Epithelial cell of proximal tubule (primary cell): Measurements from ENCODE around the gene GRK3. TPM values are rescaled to one million over a fixed set of nuclear protein-coding genes. Genes with fewer than 3 reads are reported as not detected.

Experiments
- DNase-seq: peaks from one replicate; pipeline ENCODE4 v3.0.0-alpha.2; 2011; ENCODE audit warnings: low read depth
- H3K4me3 ChIP-seq: 2 replicates; pipeline ENCODE4 v1.5.1; 2011; ENCODE audit warnings: low read depth, mild to moderate bottlenecking, low read length
- CTCF ChIP-seq: conservative IDR thresholded peaks from 2 replicates; pipeline ENCODE4 v1.5.1; 2012; ENCODE audit warnings: low read depth, mild to moderate bottlenecking, low read length
- total RNA-seq: library from RNA; depleted of rRNA; stranded (reverse); fragments of >200 nt; gene quantifications from 2 replicates; pipeline ENCODE4 v1.2.3, GENCODE V29; 2015

The GRK3 gene
- total RNA-seq, 1 donor from 2014 or later: 2.0 TPM

- no peak for TF ChIP-seq CTCF
- no peak overlapping the region for H3K4me3 ChIP-seq
- no peak for DNase-seq
Observed at GRCh38 chr22:25628494-25628893, 64.0 kb downstream of the GRK3 start.

- no peak for TF ChIP-seq CTCF
- H3K4me3 ChIP-seq: no peak overlapping the region
- no peak for DNase-seq
Observed at GRCh38 chr22:25629613-25630012, 65.1 kb downstream of the GRK3 start.

- no peak for DNase-seq
- no peak overlapping the region for H3K4me3 ChIP-seq
- TF ChIP-seq CTCF: no peak
Observed at GRCh38 chr22:25630447-25630846, 66.0 kb downstream of the GRK3 start.

- no peak for DNase-seq
- no peak overlapping the region for H3K4me3 ChIP-seq
- TF ChIP-seq CTCF: no peak
Observed at GRCh38 chr22:25636323-25636722, 71.8 kb downstream of the GRK3 start.

GRCh38 chr22:25637032-25637431, 72.6 kb downstream of the GRK3 start:
- no peak for TF ChIP-seq CTCF
- no peak for DNase-seq

GRCh38 chr22:25637672-25638071, 73.2 kb downstream of the GRK3 start:
- no peak overlapping the region for H3K4me3 ChIP-seq
- no peak for DNase-seq

More at GRCh38 chr22:25637032-25637431, 72.6 kb downstream of the GRK3 start:
- H3K4me3 ChIP-seq: no peak overlapping the region

GRCh38 chr22:25638638-25639037, 74.2 kb downstream of the GRK3 start:
- no peak overlapping the region for H3K4me3 ChIP-seq
- TF ChIP-seq CTCF: no peak
- no peak for DNase-seq

More at GRCh38 chr22:25637672-25638071, 73.2 kb downstream of the GRK3 start:
- no peak for TF ChIP-seq CTCF
